GM12878 (cell line): ENCODE results near the gene CRTC1. TPM values are rescaled to one million over a fixed set of nuclear protein-coding genes. Genes with fewer than 3 reads are reported as not detected.

Experiments
- ATAC-seq: fragments of 200-7000 bp; cut with Tn5 transposase; 3 replicates; pipeline ENCODE4 v1.9.1; 2020; ENCODE audit warnings: mild to moderate bottlenecking, moderate library complexity
- BruUV-seq: library from RNA; stranded (reverse); fragments of 400-500 nt; replicated peaks from 2 replicates; lab custom pipeline; 2021; lab: Mats Ljungman, UMichigan
- CTCF ChIA-PET: fragments of 300-600 bp; sonication (Branson Sonifier 250); formaldehyde crosslinking; extraction: SDS; loops from one replicate; lab custom pipeline; 2021; ENCODE audit warnings: inconsistent platforms; lab: Yijun Ruan, JAX
- POLR2A ChIA-PET: fragments of 350-600 bp; formaldehyde crosslinking; extraction: SDS; loops from one replicate; lab custom pipeline; 2021; ENCODE audit warnings: inconsistent platforms; lab: Charles Lee
- RAD21 ChIA-PET: fragments of 300-600 bp; sonication (Branson Sonifier 250); formaldehyde crosslinking; loops from one replicate; lab custom pipeline; 2023; ENCODE audit warnings: antibody characterized with exemption; ENCODE audit not compliant: unreplicated experiment; lab: Charles Lee
- SMC1A ChIA-PET: fragments of 300-600 bp; sonication (Branson Sonifier 250); formaldehyde crosslinking; loops from one replicate; lab custom pipeline; 2023; ENCODE audit not compliant: unreplicated experiment, uncharacterized antibody; lab: Charles Lee
- DNase-seq: peaks from one replicate; pipeline ENCODE4 v3.0.0-alpha.2; 2011; ENCODE audit warnings: low read depth, low spot score
- FAIRE-seq: peaks from 3 replicates; lab custom pipeline; 2011; peaks lifted over from hg19 to GRCh38; lab: Jason Lieb, UNC
- H2AFZ ChIP-seq: 2 replicates; pipeline ENCODE4 v1.6.0; 2011; ENCODE audit warnings: low read depth, low read length, control low read depth; ENCODE audit not compliant: control insufficient read depth
- H3K27ac ChIP-seq: 2 replicates; pipeline ENCODE4 v1.5.1; 2011; ENCODE audit warnings: control low read depth; ENCODE audit not compliant: control insufficient read depth, insufficient read depth
- H3K27me3 ChIP-seq, 2 experiments: replicated peaks in 1 of 2; 2 replicates each; pipeline versions ENCODE4 v1.6.0 to v1.6.1; 2011; ENCODE audit warnings: low read length in 1 of 2; ENCODE audit not compliant: control insufficient read depth in 2 of 2, insufficient read depth in 2 of 2
- H3K36me3 ChIP-seq, 2 experiments: 2 replicates each; pipeline ENCODE4 v1.5.1; 2011; ENCODE audit warnings: low read length in 1 of 2; ENCODE audit not compliant: control insufficient read depth in 2 of 2, insufficient read depth in 2 of 2
- H3K4me1 ChIP-seq: 2 replicates; pipeline ENCODE4 v1.6.1; 2011; ENCODE audit warnings: mild to moderate bottlenecking, low read length, moderate library complexity, mixed read lengths; ENCODE audit not compliant: control insufficient read depth, insufficient read depth
- H3K4me2 ChIP-seq: 2 replicates; pipeline ENCODE4 v1.6.0; 2011; ENCODE audit warnings: control low read depth; ENCODE audit not compliant: control insufficient read depth, insufficient read depth
- H3K4me3 ChIP-seq: fragments of 200-600 bp; sonication (generic); 2 replicates; pipeline ENCODE4 v1.5.1; 2016
- H3K79me2 ChIP-seq: 2 replicates; pipeline ENCODE4 v1.6.0; 2011; ENCODE audit warnings: low read length; ENCODE audit not compliant: control insufficient read depth, insufficient read depth
- H3K9ac ChIP-seq: 2 replicates; pipeline ENCODE4 v1.8.0; 2011; ENCODE audit warnings: low read length, control low read depth, mixed read lengths; ENCODE audit not compliant: control insufficient read depth, insufficient read depth
- H3K9me3 ChIP-seq: replicated peaks from 3 replicates; pipeline ENCODE4 v1.5.1; 2011; ENCODE audit warnings: mild to moderate bottlenecking, low read length; ENCODE audit not compliant: control insufficient read depth, insufficient read depth
- H4K20me1 ChIP-seq: 2 replicates; pipeline ENCODE4 v1.6.0; 2011; ENCODE audit not compliant: control insufficient read depth, insufficient read depth
- BACH1 ChIP-seq: fragments of 450-650 bp; IDR thresholded peaks from 2 replicates; pipeline ENCODE4 v1.6.1; 2017; ENCODE audit warnings: mild to moderate bottlenecking, borderline replicate concordance
- BCL3 ChIP-seq: IDR thresholded peaks from 2 replicates; pipeline ENCODE4 v1.6.1; 2011; ENCODE audit warnings: borderline replicate concordance, low read depth, mild to moderate bottlenecking, moderate library complexity, low read length; ENCODE audit not compliant: insufficient read depth, poor library complexity, severe bottlenecking
- CBX3 ChIP-seq: fragments of 200-600 bp; sonication (generic); IDR thresholded peaks from 2 replicates; pipeline ENCODE4 v1.6.1; 2016; ENCODE audit warnings: low read depth, borderline replicate concordance
- CREM ChIP-seq: IDR thresholded peaks from 2 replicates; pipeline ENCODE4 v1.6.1; 2014; ENCODE audit warnings: antibody characterized with exemption, low read depth
- E4F1 ChIP-seq: fragments of 450-650 bp; IDR thresholded peaks from 2 replicates; pipeline ENCODE4 v1.6.1; 2018; ENCODE audit warnings: borderline replicate concordance, mild to moderate bottlenecking; ENCODE audit not compliant: partially characterized antibody
- GATAD2B ChIP-seq: fragments of 450-650 bp; conservative IDR thresholded peaks from 2 replicates; pipeline ENCODE4 v1.6.1; 2017; ENCODE audit warnings: low read depth, mild to moderate bottlenecking, moderate library complexity
- KLF5 ChIP-seq: fragments of 450-650 bp; IDR thresholded peaks from 2 replicates; pipeline ENCODE4 v1.6.1; 2014; ENCODE audit warnings: mild to moderate bottlenecking; ENCODE audit not compliant: partially characterized antibody
- NBN ChIP-seq: fragments of 450-650 bp; IDR thresholded peaks from 2 replicates; pipeline ENCODE4 v1.6.1; 2016
- RELB ChIP-seq: fragments of 450-650 bp; IDR thresholded peaks from 2 replicates; pipeline ENCODE4 v1.6.1; 2017; ENCODE audit warnings: low read depth, mild to moderate bottlenecking, moderate library complexity
- SIX5 ChIP-seq: IDR thresholded peaks from 2 replicates; pipeline ENCODE4 v1.6.1; 2011; ENCODE audit warnings: mild to moderate bottlenecking, low read depth, low read length, moderate library complexity; ENCODE audit not compliant: severe bottlenecking
- SMARCA5 ChIP-seq: fragments of 450-650 bp; IDR thresholded peaks from 2 replicates; pipeline ENCODE4 v1.6.1; 2017; ENCODE audit warnings: mild to moderate bottlenecking
- TAF1 ChIP-seq: IDR thresholded peaks from 2 replicates; pipeline ENCODE4 v1.6.1; 2011; ENCODE audit warnings: mild to moderate bottlenecking, low read depth, low read length, borderline replicate concordance
- whole genome bisulfite sequencing: methylation state at CpG from one replicate; pipeline ENCODE4 v1.1.6; 2016; ENCODE audit warnings: low lambda C conversion rate; ENCODE audit not compliant: insufficient replicate concordance, insufficient coverage; ENCODE audit errors: missing lambda C conversion rate; 5-methylcytosine and 5-hydroxymethylcytosine counted together
- in situ Hi-C: fragments of 300-500 bp; cut with MboI; formaldehyde crosslinking; loops from 9 replicates; pipeline ENCODE4 v1.14.3; 2018; ENCODE audit warnings: mixed read lengths
- intact Hi-C: fragments of 100-400 bp; cut with micrococcal nuclease; formaldehyde crosslinking; loops from one replicate; pipeline ENCODE4 v1.14.2; 2022; ENCODE audit not compliant: unreplicated experiment
- polyA plus RNA-seq, 11 experiments: library from polyadenylated mRNA; depleted of rRNA in 4 of 11; unstranded in 6 of 11; stranded (reverse) in 5 of 11; fragments of >200 nt; fragmentation: Nextera tagmentation in 4 of 11; fragmentation: Illumina TruSeq in 1 of 11; extraction: Ambion mirVana in 4 of 11; extraction: Trizol in 1 of 11; gene quantifications; 1 replicate in 1 of 11; 2 replicates in 10 of 11; pipeline versions ENCODE4 v1.2.1 to v1.2.3, GENCODE V29; 2011 to 2016; ENCODE audit warnings: inconsistent platforms in 2 of 11, missing spikeins in 2 of 11, low read depth in 1 of 11
- total RNA-seq, 4 experiments: library from RNA; depleted of rRNA in 3 of 4; stranded (reverse); fragments of >200 nt in 3 of 4; fragmentation: Illumina TruSeq in 1 of 4; extraction: Trizol in 1 of 4; gene quantifications; 2 replicates each; pipeline versions ENCODE4 v1.2.1 to v1.2.3, GENCODE V29; 2013 to 2021
- TF ChIP-seq, protein P1 (sequence below): fragments of 450-650 bp; IDR thresholded peaks from 2 replicates; pipeline ENCODE4 v1.6.1; 2014; ENCODE audit warnings: mild to moderate bottlenecking

The CRTC1 gene
- total and polyA plus RNA-seq, 10 of the 15 experiments (the other 5 are each of a cell fraction or from before 2014, with no cell fraction given) = 0.02 to 4.6 (median 1.1) TPM; not detected in 1

- Histone ChIP-seq H3K9ac (no peak overlapping the region), H3K9me3 (no peaks in the 10 kb centered on the region; the same call in 2 of the 3 replicates), H3K4me2 (no peak overlapping the region), H3K27me3 (no peaks in the 10 kb centered on the region), H3K4me1 (peaks cover 18% of the 10 kb centered on the region; the same call in 1 of the 2 replicates), H4K20me1 (no peaks in the 10 kb centered on the region; the same call in 1 of the 2 replicates), H3K79me2 (no peaks in the 10 kb centered on the region), H2AFZ (no peak overlapping the region), H3K27ac (no peak overlapping the region), H3K36me3 (no peaks in the 10 kb centered on the region), H3K4me3 (no peak overlapping the region)
- SMC1A ChIA-PET = interaction anchor here (1.0 kb wide), 1 partner anchor 262 kb away, joined by 4 read pairs; the partner anchor contains the start of genes COPE and DDX49
- POLR2A ChIA-PET = interaction anchor here (0.6 to 0.7 kb wide), 2 partner anchors 101 to 186 kb away, joined by 4 to 7 read pairs; no protein-coding TSS in a partner anchor
- peak; percentile 82 for ATAC-seq
- FAIRE-seq = no peak
- no peak for DNase-seq
- BruUV-seq = no TSS peak
- RAD21 ChIA-PET = interaction anchor here (1.2 kb wide), 1 partner anchor 64 kb away, joined by 3 read pairs; no protein-coding TSS in a partner anchor
- in situ Hi-C loops = no loop called here
- CTCF ChIA-PET = interaction anchor here (0.8 to 1.0 kb wide), 3 partner anchors 69 to 189 kb away, joined by 3 to 4 read pairs (median 3); partner anchors contain the start of gene REX1BD
- WGBS = 28% methylated on average over 20 of the region's 20 CpGs
- intact Hi-C loops = no loop called here
- TF ChIP-seq GATAD2B = peak; percentile 100
- peak; percentile 58 for TF ChIP-seq RELB
- no peak for TF ChIP-seq E4F1
- TF ChIP-seq CBX3 = no peak
- peak; percentile 86 for TF ChIP-seq BCL3
- TF ChIP-seq, protein P1, sequence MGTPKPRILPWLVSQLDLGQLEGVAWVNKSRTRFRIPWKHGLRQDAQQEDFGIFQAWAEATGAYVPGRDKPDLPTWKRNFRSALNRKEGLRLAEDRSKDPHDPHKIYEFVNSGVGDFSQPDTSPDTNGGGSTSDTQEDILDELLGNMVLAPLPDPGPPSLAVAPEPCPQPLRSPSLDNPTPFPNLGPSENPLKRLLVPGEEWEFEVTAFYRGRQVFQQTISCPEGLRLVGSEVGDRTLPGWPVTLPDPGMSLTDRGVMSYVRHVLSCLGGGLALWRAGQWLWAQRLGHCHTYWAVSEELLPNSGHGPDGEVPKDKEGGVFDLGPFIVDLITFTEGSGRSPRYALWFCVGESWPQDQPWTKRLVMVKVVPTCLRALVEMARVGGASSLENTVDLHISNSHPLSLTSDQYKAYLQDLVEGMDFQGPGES = no peak
- TF ChIP-seq SIX5 = no peak
- no peak for TF ChIP-seq TAF1
- no peak for TF ChIP-seq NBN
- TF ChIP-seq CREM = peak; percentile 66; the same call in 1 of the 2 replicates
- no peak for TF ChIP-seq SMARCA5
- no peak for TF ChIP-seq KLF5
- TF ChIP-seq BACH1 = no peak; the same call in 1 of the 2 replicates
These were observed 25.7 kb upstream of the CRTC1 start for GRCh38 chr19:18657590-18658365.
